Prostate gland (tissue), 2 donors: ENCODE measurements around the gene VCAN. TPM values are rescaled to one million over a fixed set of nuclear protein-coding genes. Genes with fewer than 3 reads are reported as not detected.

ENCODE experiments used
- DNase-seq: peaks from one replicate; pipeline ENCODE4 v3.0.0-alpha.2; 2019; ENCODE audit warnings: low spot score
- H3K27ac ChIP-seq, 2 donors: fragments of 200-600 bp; sonication (generic); 2 replicates each; pipeline ENCODE4 v1.5.1; 2017 to 2019
- H3K27me3 ChIP-seq: fragments of 200-600 bp; sonication (generic); replicated peaks from 2 replicates; pipeline ENCODE4 v1.5.1; 2019; ENCODE audit not compliant: insufficient read depth
- H3K36me3 ChIP-seq, 2 donors: fragments of 200-600 bp; sonication (generic); 1 replicate in 1 of 2; 2 replicates in 1 of 2; pipeline versions ENCODE4 v1.5.1 to v1.8.1; 2017 to 2019
- H3K4me1 ChIP-seq: fragments of 200-600 bp; sonication (generic); replicated peaks from 2 replicates; pipeline ENCODE4 v1.5.1; 2019
- H3K4me3 ChIP-seq, 2 donors: fragments of 200-600 bp; sonication (generic); 2 replicates each; pipeline ENCODE4 v1.5.1; 2017 to 2019
- H3K9me3 ChIP-seq: fragments of 200-600 bp; sonication (generic); 2 replicates; pipeline ENCODE4 v1.5.1; 2017
- POLR2A ChIP-seq: fragments of 450-650 bp; IDR thresholded peaks from one replicate; pipeline ENCODE4 v1.6.1; 2016; ENCODE audit warnings: antibody characterized with exemption, mild to moderate bottlenecking
- POLR2AphosphoS5 ChIP-seq: sonication (generic); formaldehyde crosslinking; IDR thresholded peaks from one replicate; pipeline ENCODE4 v1.6.1; 2017; ENCODE audit warnings: antibody characterized with exemption
- WGBS: methylation state at CpG from one replicate; pipeline ENCODE4 v1.1.5; 2018; 5-methylcytosine and 5-hydroxymethylcytosine counted together
- intact Hi-C: fragments of 100-400 bp; cut with DNase I; formaldehyde crosslinking; loops from one replicate; pipeline ENCODE4 v1.14.2; 2022
- total RNA-seq, 2 donors: library from RNA; depleted of rRNA; stranded (reverse); fragments of >200 nt; gene quantifications; one replicate each; pipeline ENCODE4 v1.1.0, GENCODE V29; 2016
- TF ChIP-seq, protein P1 (sequence below), 4 experiments: fragments of 200-600 bp in 2 of 4; fragments of 450-650 bp in 2 of 4; sonication (generic) in 2 of 4; IDR thresholded peaks; 1 replicate in 3 of 4; 2 replicates in 1 of 4; pipeline ENCODE4 v1.5.1; 2016 to 2019; ENCODE audit warnings: antibody characterized with exemption in 4 of 4, mild to moderate bottlenecking in 2 of 4, moderate library complexity in 2 of 4

VCAN gene
- total RNA-seq, 2 donors from 2014 or later = 24.4 to 72.9 TPM

DNA sequence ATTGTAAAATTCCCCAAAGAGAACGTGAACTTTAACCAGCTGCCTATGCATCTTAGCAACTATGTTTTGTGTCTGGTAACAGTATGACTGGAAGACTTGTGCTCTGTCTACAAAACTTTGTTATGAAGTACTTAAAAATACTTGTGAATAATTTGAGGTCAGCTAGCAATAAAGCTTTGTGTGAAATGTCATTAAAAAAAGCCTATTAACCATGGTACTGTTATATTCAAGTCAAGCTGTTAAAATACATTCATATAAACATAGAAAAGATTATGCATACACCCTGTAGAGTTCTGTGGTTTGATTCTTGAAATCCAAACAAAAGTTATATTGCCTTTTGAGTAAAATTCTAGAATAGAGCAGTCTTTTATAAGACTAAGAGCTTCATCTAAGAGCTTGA lies 60.1 kb downstream of the VCAN start:
- no peak for TF ChIP-seq POLR2AphosphoS5
- intact Hi-C loops = no loop called here
- DNase-seq = no peak
- WGBS = 63% methylated on average over 1 of the region's 1 CpG
- Histone ChIP-seq H3K4me1 (no peaks in the 10 kb centered on the region), H3K27me3 (no peaks in the 10 kb centered on the region), H3K27ac (no peak overlapping the region), H3K4me3 (no peak overlapping the region), H3K9me3 (no peaks in the 10 kb centered on the region), H3K36me3 (no peaks in the 10 kb centered on the region)

DNA sequence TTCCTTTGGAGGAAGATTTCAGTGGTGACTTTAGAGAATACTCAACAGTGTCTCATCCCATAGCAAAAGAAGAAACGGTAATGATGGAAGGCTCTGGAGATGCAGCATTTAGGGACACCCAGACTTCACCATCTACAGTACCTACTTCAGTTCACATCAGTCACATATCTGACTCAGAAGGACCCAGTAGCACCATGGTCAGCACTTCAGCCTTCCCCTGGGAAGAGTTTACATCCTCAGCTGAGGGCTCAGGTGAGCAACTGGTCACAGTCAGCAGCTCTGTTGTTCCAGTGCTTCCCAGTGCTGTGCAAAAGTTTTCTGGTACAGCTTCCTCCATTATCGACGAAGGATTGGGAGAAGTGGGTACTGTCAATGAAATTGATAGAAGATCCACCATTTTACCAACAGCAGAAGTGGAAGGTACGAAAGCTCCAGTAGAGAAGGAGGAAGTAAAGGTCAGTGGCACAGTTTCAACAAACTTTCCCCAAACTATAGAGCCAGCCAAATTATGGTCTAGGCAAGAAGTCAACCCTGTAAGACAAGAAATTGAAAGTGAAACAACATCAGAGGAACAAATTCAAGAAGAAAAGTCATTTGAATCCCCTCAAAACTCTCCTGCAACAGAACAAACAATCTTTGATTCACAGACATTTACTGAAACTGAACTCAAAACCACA lies 67.4 kb downstream of the VCAN start:
- no peak for DNase-seq
- TF ChIP-seq POLR2AphosphoS5 (no peak), POLR2A (no peak)
- TF ChIP-seq, protein P1, sequence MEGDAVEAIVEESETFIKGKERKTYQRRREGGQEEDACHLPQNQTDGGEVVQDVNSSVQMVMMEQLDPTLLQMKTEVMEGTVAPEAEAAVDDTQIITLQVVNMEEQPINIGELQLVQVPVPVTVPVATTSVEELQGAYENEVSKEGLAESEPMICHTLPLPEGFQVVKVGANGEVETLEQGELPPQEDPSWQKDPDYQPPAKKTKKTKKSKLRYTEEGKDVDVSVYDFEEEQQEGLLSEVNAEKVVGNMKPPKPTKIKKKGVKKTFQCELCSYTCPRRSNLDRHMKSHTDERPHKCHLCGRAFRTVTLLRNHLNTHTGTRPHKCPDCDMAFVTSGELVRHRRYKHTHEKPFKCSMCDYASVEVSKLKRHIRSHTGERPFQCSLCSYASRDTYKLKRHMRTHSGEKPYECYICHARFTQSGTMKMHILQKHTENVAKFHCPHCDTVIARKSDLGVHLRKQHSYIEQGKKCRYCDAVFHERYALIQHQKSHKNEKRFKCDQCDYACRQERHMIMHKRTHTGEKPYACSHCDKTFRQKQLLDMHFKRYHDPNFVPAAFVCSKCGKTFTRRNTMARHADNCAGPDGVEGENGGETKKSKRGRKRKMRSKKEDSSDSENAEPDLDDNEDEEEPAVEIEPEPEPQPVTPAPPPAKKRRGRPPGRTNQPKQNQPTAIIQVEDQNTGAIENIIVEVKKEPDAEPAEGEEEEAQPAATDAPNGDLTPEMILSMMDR (IDR thresholded peaks at IDR 0.05) = no peak
- Histone ChIP-seq H3K4me3 (no peak overlapping the region), H3K9me3 (no peaks in the 10 kb centered on the region), H3K4me1 (no peaks in the 10 kb centered on the region), H3K27me3 (no peaks in the 10 kb centered on the region), H3K36me3 (no peaks in the 10 kb centered on the region), H3K27ac (no peak overlapping the region)
- intact Hi-C loops = no loop called here
- 91% methylated on average over 4 of the region's 4 CpGs for WGBS

DNA sequence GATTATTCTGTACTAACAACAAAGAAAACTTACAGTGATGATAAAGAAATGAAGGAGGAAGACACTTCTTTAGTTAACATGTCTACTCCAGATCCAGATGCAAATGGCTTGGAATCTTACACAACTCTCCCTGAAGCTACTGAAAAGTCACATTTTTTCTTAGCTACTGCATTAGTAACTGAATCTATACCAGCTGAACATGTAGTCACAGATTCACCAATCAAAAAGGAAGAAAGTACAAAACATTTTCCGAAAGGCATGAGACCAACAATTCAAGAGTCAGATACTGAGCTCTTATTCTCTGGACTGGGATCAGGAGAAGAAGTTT lies 67.9 kb downstream of the VCAN start:
- intact Hi-C loops = no loop called here
- no peaks in the 10 kb centered on the region for H3K9me3 ChIP-seq
- no peaks in the 10 kb centered on the region for H3K4me1 ChIP-seq
- no peaks in the 10 kb centered on the region for H3K36me3 ChIP-seq
- H3K27me3 ChIP-seq = no peaks in the 10 kb centered on the region
- DNase-seq = no peak
- WGBS = 95% methylated on average over 1 of the region's 1 CpG
- H3K4me3 ChIP-seq = no peak overlapping the region
- TF ChIP-seq POLR2A (no peak), POLR2AphosphoS5 (no peak)
- TF ChIP-seq, protein P1 (IDR thresholded peaks at IDR 0.05) = no peak
- H3K27ac ChIP-seq = no peak overlapping the region

DNA sequence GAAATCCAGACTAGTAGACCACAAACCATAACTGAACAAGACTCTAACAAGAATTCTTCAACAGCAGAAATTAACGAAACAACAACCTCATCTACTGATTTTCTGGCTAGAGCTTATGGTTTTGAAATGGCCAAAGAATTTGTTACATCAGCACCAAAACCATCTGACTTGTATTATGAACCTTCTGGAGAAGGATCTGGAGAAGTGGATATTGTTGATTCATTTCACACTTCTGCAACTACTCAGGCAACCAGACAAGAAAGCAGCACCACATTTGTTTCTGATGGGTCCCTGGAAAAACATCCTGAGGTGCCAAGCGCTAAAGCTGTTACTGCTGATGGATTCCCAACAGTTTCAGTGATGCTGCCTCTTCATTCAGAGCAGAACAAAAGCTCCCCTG lies 68.6 kb downstream of the VCAN start:
- no peaks in the 10 kb centered on the region for H3K4me1 ChIP-seq
- no peak for TF ChIP-seq POLR2A
- no peak for TF ChIP-seq POLR2AphosphoS5
- TF ChIP-seq, protein P1 (IDR thresholded peaks at IDR 0.05) = no peak
- no peak overlapping the region for H3K4me3 ChIP-seq
- no peak for DNase-seq
- H3K36me3 ChIP-seq = no peaks in the 10 kb centered on the region
- H3K9me3 ChIP-seq = no peaks in the 10 kb centered on the region
- H3K27me3 ChIP-seq = no peaks in the 10 kb centered on the region
- 98% methylated on average over 2 of the region's 2 CpGs for WGBS
- intact Hi-C loops = no loop called here
- no peak overlapping the region for H3K27ac ChIP-seq

DNA sequence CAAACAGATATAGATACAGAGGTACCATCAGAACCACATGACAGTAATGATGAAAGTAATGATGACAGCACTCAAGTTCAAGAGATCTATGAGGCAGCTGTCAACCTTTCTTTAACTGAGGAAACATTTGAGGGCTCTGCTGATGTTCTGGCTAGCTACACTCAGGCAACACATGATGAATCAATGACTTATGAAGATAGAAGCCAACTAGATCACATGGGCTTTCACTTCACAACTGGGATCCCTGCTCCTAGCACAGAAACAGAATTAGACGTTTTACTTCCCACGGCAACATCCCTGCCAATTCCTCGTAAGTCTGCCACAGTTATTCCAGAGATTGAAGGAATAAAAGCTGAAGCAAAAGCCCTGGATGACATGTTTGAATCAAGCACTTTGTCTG lies 69.2 kb downstream of the VCAN start:
- Histone ChIP-seq H3K27ac (no peak overlapping the region), H3K36me3 (no peaks in the 10 kb centered on the region), H3K4me3 (no peak overlapping the region), H3K9me3 (no peaks in the 10 kb centered on the region), H3K27me3 (no peaks in the 10 kb centered on the region), H3K4me1 (no peaks in the 10 kb centered on the region)
- intact Hi-C loops = no loop called here
- TF ChIP-seq, protein P1 (IDR thresholded peaks at IDR 0.05) = no peak
- no peak for TF ChIP-seq POLR2AphosphoS5
- no peak for TF ChIP-seq POLR2A
- no peak for DNase-seq
- WGBS = 86% methylated on average over 3 of the region's 3 CpGs
